Measurements from ENCODE around the gene GLE1.

- TF ChIP-seq, protein P1, sequence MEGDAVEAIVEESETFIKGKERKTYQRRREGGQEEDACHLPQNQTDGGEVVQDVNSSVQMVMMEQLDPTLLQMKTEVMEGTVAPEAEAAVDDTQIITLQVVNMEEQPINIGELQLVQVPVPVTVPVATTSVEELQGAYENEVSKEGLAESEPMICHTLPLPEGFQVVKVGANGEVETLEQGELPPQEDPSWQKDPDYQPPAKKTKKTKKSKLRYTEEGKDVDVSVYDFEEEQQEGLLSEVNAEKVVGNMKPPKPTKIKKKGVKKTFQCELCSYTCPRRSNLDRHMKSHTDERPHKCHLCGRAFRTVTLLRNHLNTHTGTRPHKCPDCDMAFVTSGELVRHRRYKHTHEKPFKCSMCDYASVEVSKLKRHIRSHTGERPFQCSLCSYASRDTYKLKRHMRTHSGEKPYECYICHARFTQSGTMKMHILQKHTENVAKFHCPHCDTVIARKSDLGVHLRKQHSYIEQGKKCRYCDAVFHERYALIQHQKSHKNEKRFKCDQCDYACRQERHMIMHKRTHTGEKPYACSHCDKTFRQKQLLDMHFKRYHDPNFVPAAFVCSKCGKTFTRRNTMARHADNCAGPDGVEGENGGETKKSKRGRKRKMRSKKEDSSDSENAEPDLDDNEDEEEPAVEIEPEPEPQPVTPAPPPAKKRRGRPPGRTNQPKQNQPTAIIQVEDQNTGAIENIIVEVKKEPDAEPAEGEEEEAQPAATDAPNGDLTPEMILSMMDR (IDR thresholded peaks at IDR 0.05): no peak
- no peak for TF ChIP-seq POLR2A (IDR thresholded peaks at IDR 0.05)
Observed at GRCh38 chr9:128495296-128495695, 9.2 kb upstream of the GLE1 start.

Data from Peyer's patch (tissue), 4 donors.